Liver (tissue), 9 donors: Measurements from ENCODE around the gene CENPV. TPM values are rescaled to one million over a fixed set of nuclear protein-coding genes. Genes with fewer than 3 reads are reported as not detected.
A peak's percentile ranks its signal among the peaks of the same experiment; 100 is the strongest.
"Not testable (repeated sequence)": the region's sequence is repeated elsewhere in the genome, so short reads cannot be mapped to it uniquely, and the experiment has no call there.

Experiments
- DNase-seq: peaks from one replicate; pipeline ENCODE4 v3.0.0-alpha.2; 2017; ENCODE audit warnings: low spot score
- H3K27ac ChIP-seq, 2 donors: one replicate each; pipeline ENCODE4 v1.7.0; 2013; ENCODE audit warnings: inconsistent platforms in 2 of 2, low read length in 2 of 2, control low read depth in 1 of 2, low read depth in 1 of 2, mild to moderate bottlenecking in 1 of 2
- H3K27me3 ChIP-seq, 4 donors: one replicate each; pipeline versions ENCODE4 v1.6.1 to v1.7.0; 2013; ENCODE audit warnings: low read length in 3 of 4, inconsistent platforms in 1 of 4, mild to moderate bottlenecking in 1 of 4, moderate library complexity in 1 of 4; ENCODE audit not compliant: control insufficient read depth in 4 of 4, insufficient read depth in 4 of 4
- H3K36me3 ChIP-seq, 4 donors: one replicate each; pipeline versions ENCODE4 v1.6.1 to v1.7.0; 2013; ENCODE audit warnings: low read length in 3 of 4, mild to moderate bottlenecking in 3 of 4, low read depth in 1 of 4, moderate library complexity in 1 of 4; ENCODE audit not compliant: control insufficient read depth in 4 of 4, insufficient read depth in 3 of 4
- H3K4me1 ChIP-seq, 4 donors: one replicate each; pipeline versions ENCODE4 v1.6.1 to v1.7.0; 2013; ENCODE audit warnings: low read length in 3 of 4, mild to moderate bottlenecking in 3 of 4, moderate library complexity in 1 of 4; ENCODE audit not compliant: control insufficient read depth in 4 of 4, insufficient read depth in 4 of 4
- H3K4me3 ChIP-seq, 3 donors: one replicate each; pipeline versions ENCODE4 v1.6.1 to v1.7.0; 2013; ENCODE audit warnings: low read length in 3 of 3, control low read depth in 1 of 3, low read depth in 1 of 3, mild to moderate bottlenecking in 1 of 3
- H3K9ac ChIP-seq, 2 donors: one replicate each; pipeline ENCODE4 v1.7.0; 2013; ENCODE audit warnings: low read length in 2 of 2, mild to moderate bottlenecking in 2 of 2, moderate library complexity in 2 of 2, control low read depth in 1 of 2, low read depth in 1 of 2
- H3K9me3 ChIP-seq, 4 donors: one replicate each; pipeline versions ENCODE4 v1.6.1 to v1.7.0; 2013; ENCODE audit warnings: low read length in 3 of 4; ENCODE audit not compliant: control insufficient read depth in 4 of 4
- EGR1 ChIP-seq, 2 donors: IDR thresholded peaks; 2 replicates each; pipeline ENCODE4 v1.6.1; 2016 to 2018; ENCODE audit warnings: antibody characterized with exemption in 2 of 2, low read depth in 2 of 2
- HNF4A ChIP-seq, 2 donors: conservative IDR thresholded peaks; 2 replicates each; pipeline ENCODE4 v1.6.1; 2016; ENCODE audit warnings: antibody characterized with exemption in 2 of 2, mild to moderate bottlenecking in 2 of 2
- JUND ChIP-seq, 2 donors: IDR thresholded peaks; 2 replicates each; pipeline ENCODE4 v1.6.1; 2016; ENCODE audit warnings: antibody characterized with exemption in 2 of 2
- NR2F2 ChIP-seq: IDR thresholded peaks from 2 replicates; pipeline ENCODE4 v1.6.1; 2016; ENCODE audit warnings: antibody characterized with exemption
- RAD21 ChIP-seq, 2 donors: IDR thresholded peaks; 2 replicates each; pipeline ENCODE4 v1.6.1; 2016; ENCODE audit warnings: antibody characterized with exemption in 2 of 2, mild to moderate bottlenecking in 2 of 2
- REST ChIP-seq: IDR thresholded peaks from 2 replicates; pipeline ENCODE4 v1.6.1; 2016; ENCODE audit warnings: antibody characterized with exemption, mild to moderate bottlenecking
- RXRA ChIP-seq, 2 donors: IDR thresholded peaks; 2 replicates each; pipeline ENCODE4 v1.6.1; 2017 to 2018; ENCODE audit warnings: antibody characterized with exemption in 2 of 2, mild to moderate bottlenecking in 1 of 2
- SP1 ChIP-seq: IDR thresholded peaks from 2 replicates; pipeline ENCODE4 v1.6.1; 2018; ENCODE audit warnings: antibody characterized with exemption, mild to moderate bottlenecking
- TAF1 ChIP-seq: conservative IDR thresholded peaks from 2 replicates; pipeline ENCODE4 v1.6.1; 2016; ENCODE audit warnings: antibody characterized with exemption, mild to moderate bottlenecking
- WGBS: extraction: QIAGEN DNeasy Blood & Tissue Kit; methylation state at CpG from one replicate; pipeline ENCODE4 v1.1.7; 2013; 5-methylcytosine and 5-hydroxymethylcytosine counted together
- polyA plus RNA-seq, 2 donors: library from polyadenylated mRNA; stranded (reverse) in 1 of 2; unstranded in 1 of 2; fragments of 200-250 nt in 1 of 2; fragments of >200 nt in 1 of 2; fragmentation: Nextera tagmentation in 1 of 2; extraction: Ambion mirVana in 1 of 2; gene quantifications; one replicate each; pipeline versions ENCODE4 v1.2.1 to v1.2.3, GENCODE V29; 2013 to 2015
- total RNA-seq, 2 donors: library from RNA; depleted of rRNA; stranded (reverse); fragments of >200 nt; gene quantifications; one replicate each; pipeline ENCODE4 v1.2.3, GENCODE V29; 2014
- donor health status: healthy.
- donor health status: healthy.
- donor health status: healthy.
- donor health status: healthy.
- donor health status: healthy.

The CENPV gene
- total and polyA plus RNA-seq, 4 donors: 13.1 to 24.3 (median 18.2) TPM

DNA sequence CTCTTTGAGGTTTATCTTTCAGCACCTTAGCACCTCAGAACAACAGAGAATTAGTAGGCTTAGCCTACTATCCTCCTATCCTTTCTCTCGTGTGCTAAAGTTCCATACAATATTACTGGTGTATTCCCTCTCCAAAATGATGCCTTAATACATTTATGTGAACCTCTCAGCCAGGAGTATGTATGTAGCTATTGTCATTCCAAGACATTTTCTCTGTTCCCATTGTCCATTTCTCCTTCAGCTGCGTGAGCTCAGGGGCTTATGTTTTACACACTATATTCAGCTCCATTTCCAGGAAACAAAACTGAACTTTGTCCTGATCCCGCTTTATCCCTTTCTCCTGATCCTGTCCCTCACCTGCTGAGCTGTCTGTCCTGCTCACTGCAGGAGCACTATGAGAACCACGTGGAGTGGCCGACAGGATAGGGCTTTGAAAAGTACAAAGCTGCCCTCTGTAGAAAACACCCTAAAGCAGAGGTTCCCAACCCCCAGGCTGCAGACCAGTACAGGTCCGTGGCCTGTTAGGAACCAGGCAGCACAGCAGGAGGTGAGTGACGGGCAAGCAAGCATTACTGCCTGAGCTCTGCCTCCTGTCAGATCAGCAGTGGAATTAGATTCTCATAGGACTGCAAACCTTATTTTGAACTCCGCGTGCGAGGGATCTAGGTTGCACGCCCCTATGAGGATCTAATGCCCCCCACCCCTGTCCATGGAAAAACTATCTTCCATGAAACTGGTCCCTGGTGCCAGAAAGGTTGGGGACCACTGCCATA is 55.7 kb downstream of the CENPV start:
- Histone ChIP-seq H3K36me3 (no peaks in the 10 kb centered on the region), H3K27me3 (no peaks in the 10 kb centered on the region), H3K9ac (peak overlapping the region; percentile 3 to 95), H3K9me3 (no peaks in the 10 kb centered on the region), H3K4me1 (peaks cover 8 to 35% (median 32%) of the 10 kb centered on the region in 4 donors), H3K4me3 (no peak overlapping the region), H3K27ac (peak overlapping the region; percentile 93 to 99)
- WGBS: 29% methylated on average over 11 of the region's 11 CpGs
- no peak for DNase-seq
- TF ChIP-seq HNF4A (conservative IDR thresholded peaks at IDR 0.05): peak; percentile 1 to 5
- peak in 1 of 2 donors; percentile 1 for TF ChIP-seq JUND (IDR thresholded peaks at IDR 0.05)
- TF ChIP-seq EGR1 (IDR thresholded peaks at IDR 0.05; ENCODE audit: low read depth in 2 of 2): no peak
- peak; percentile 55 for TF ChIP-seq SP1
- TF ChIP-seq REST: no peak
- TF ChIP-seq TAF1: peak; percentile 24

- not testable (repeated sequence) for H3K9me3 ChIP-seq, H3K36me3 ChIP-seq, H3K4me3 ChIP-seq, H3K9ac ChIP-seq, H3K27me3 ChIP-seq, DNase-seq
- H3K27ac ChIP-seq: peak overlapping the region; percentile 93 to 99
- peaks cover 8 to 35% (median 31%) of the 10 kb centered on the region in 4 donors for H3K4me1 ChIP-seq
- WGBS: 94% methylated on average over 3 of the region's 3 CpGs
Observed at GRCh38 chr17:16296072-16296471, 57.2 kb downstream of the CENPV start.

- no peaks in the 10 kb centered on the region for H3K27me3 ChIP-seq
- H3K27ac ChIP-seq: peak overlapping the region; percentile 27 to 48
- 94% methylated on average over 2 of the region's 2 CpGs for WGBS
- no peaks in the 10 kb centered on the region for H3K36me3 ChIP-seq
- no peak overlapping the region for H3K4me3 ChIP-seq
- no peak overlapping the region for H3K9ac ChIP-seq
- H3K4me1 ChIP-seq: peaks cover under 1 to 22% (median 17%) of the 10 kb centered on the region in 4 donors
- no peak for DNase-seq
- no peaks in the 10 kb centered on the region for H3K9me3 ChIP-seq
- no peak for TF ChIP-seq RXRA (IDR thresholded peaks at IDR 0.05)
- TF ChIP-seq REST: no peak
- peak; percentile 46 to 57 for TF ChIP-seq RAD21 (IDR thresholded peaks at IDR 0.05)
- no peak for TF ChIP-seq JUND (IDR thresholded peaks at IDR 0.05)
- TF ChIP-seq NR2F2: no peak
Observed at GRCh38 chr17:16294560-16294959, 58.7 kb downstream of the CENPV start.
